Activated T-cell treated with anti-CD3 and anti-CD28 coated beads, Interleukin-2, amount 50 U/mL, for 1 hour (primary cell): ENCODE data around the gene FANCC.
"Not testable (repeated sequence)": the region's sequence is repeated elsewhere in the genome, so short reads cannot be mapped to it uniquely, and the experiment has no call there.

Experiments used
- DNase-seq: peaks from one replicate; pipeline ENCODE4 v3.0.0-alpha.2; 2020

FANCC gene

GRCh38 chr9:95317119-95317892, at the start of gene FANCC:
TSS of gene FANCC (minus strand) at chr9:95317709. CDS start at chr9:95249291, 68,418 bp downstream.
- DNase-seq: peak; percentile 88

GRCh38 chr9:95366731-95367325, 49.3 kb upstream of the FANCC start:
- DNase-seq: no peak

- no peak for DNase-seq
Measured at GRCh38 chr9:95365766-95366165, 48.3 kb upstream of the FANCC start.

- no peak for DNase-seq
Measured at GRCh38 chr9:95363051-95363841, 45.7 kb upstream of the FANCC start.

GRCh38 chr9:95360866-95361265, 43.4 kb upstream of the FANCC start:
- DNase-seq: no peak

GRCh38 chr9:95357316-95357715, 39.8 kb upstream of the FANCC start:
- no peak for DNase-seq

GRCh38 chr9:95355500-95355899, 38.0 kb upstream of the FANCC start:
- no peak for DNase-seq

- DNase-seq: no peak
Measured at GRCh38 chr9:95351051-95351450, 33.5 kb upstream of the FANCC start.

- no peak for DNase-seq
Measured at GRCh38 chr9:95350266-95350665, 32.8 kb upstream of the FANCC start.

- DNase-seq: no peak
Measured at GRCh38 chr9:95349091-95350038, 31.9 kb upstream of the FANCC start.

- DNase-seq: no peak
Measured at GRCh38 chr9:95346021-95346420, 28.5 kb upstream of the FANCC start.

GRCh38 chr9:95344735-95345325, 27.3 kb upstream of the FANCC start:
- no peak for DNase-seq

- no peak for DNase-seq
Measured at GRCh38 chr9:95343725-95344287, 26.3 kb upstream of the FANCC start.

GRCh38 chr9:95342571-95342970, 25.1 kb upstream of the FANCC start:
- DNase-seq: no peak

- no peak for DNase-seq
Measured at GRCh38 chr9:95341293-95341962, 23.9 kb upstream of the FANCC start.

- no peak for DNase-seq
Measured at GRCh38 chr9:95338243-95338642, 20.7 kb upstream of the FANCC start.

- DNase-seq: no peak
Measured at GRCh38 chr9:95336281-95336680, 18.8 kb upstream of the FANCC start.

- no peak for DNase-seq
Measured at GRCh38 chr9:95333426-95333825, 15.9 kb upstream of the FANCC start.

GRCh38 chr9:95332860-95333259, 15.4 kb upstream of the FANCC start:
- no peak for DNase-seq

- DNase-seq: no peak
Measured at GRCh38 chr9:95330720-95331404, 13.4 kb upstream of the FANCC start.

GRCh38 chr9:95329061-95329460, 11.6 kb upstream of the FANCC start:
- not testable (repeated sequence) for DNase-seq
